ENCODE results near the gene HNRNPH2.

Gene HNRNPH2

DNA sequence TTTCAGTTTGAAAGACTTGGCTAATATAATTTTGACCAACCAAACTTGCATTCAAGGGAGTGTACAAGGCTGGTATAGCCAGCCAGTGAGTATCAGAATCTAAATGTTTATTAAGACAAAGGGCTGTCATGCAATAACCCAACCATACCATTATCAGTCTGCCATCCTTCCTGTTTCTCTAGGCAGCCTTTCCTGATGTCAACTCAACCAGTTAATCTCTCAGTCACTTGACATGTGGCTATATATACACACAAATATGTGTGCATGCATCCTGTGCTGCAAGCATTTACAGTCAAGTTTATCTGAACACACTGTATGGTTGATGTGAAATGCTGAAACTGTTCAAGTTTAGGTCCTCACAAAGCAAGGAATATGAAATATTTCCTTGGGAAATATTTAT, 39.2 kb upstream of the HNRNPH2 start:
- TF ChIP-seq, protein P1, sequence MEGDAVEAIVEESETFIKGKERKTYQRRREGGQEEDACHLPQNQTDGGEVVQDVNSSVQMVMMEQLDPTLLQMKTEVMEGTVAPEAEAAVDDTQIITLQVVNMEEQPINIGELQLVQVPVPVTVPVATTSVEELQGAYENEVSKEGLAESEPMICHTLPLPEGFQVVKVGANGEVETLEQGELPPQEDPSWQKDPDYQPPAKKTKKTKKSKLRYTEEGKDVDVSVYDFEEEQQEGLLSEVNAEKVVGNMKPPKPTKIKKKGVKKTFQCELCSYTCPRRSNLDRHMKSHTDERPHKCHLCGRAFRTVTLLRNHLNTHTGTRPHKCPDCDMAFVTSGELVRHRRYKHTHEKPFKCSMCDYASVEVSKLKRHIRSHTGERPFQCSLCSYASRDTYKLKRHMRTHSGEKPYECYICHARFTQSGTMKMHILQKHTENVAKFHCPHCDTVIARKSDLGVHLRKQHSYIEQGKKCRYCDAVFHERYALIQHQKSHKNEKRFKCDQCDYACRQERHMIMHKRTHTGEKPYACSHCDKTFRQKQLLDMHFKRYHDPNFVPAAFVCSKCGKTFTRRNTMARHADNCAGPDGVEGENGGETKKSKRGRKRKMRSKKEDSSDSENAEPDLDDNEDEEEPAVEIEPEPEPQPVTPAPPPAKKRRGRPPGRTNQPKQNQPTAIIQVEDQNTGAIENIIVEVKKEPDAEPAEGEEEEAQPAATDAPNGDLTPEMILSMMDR (IDR thresholded peaks at IDR 0.05; ENCODE audit: control insufficient read depth, extremely low read depth, insufficient read depth), result no peak
- H3K4me3 ChIP-seq (ENCODE audit: low read depth, low read length), result no peak overlapping the region
- DNase-seq (ENCODE audit: low read depth), result no peak

GRCh38 chrX:101369687-101370086, 38.3 kb upstream of the HNRNPH2 start:
- H3K4me3 ChIP-seq (ENCODE audit: low read depth, low read length), result no peak overlapping the region
- no peak for DNase-seq (ENCODE audit: low read depth)
- TF ChIP-seq, protein P1 (IDR thresholded peaks at IDR 0.05; ENCODE audit: control insufficient read depth, extremely low read depth, insufficient read depth), result no peak

- H3K4me3 ChIP-seq (ENCODE audit: low read depth, low read length), result no peak overlapping the region
- no peak for DNase-seq (ENCODE audit: low read depth)
- TF ChIP-seq, protein P1 (IDR thresholded peaks at IDR 0.05; ENCODE audit: control insufficient read depth, extremely low read depth, insufficient read depth), result no peak
Measured at GRCh38 chrX:101370888-101371504, 37.0 kb upstream of the HNRNPH2 start.

DNA sequence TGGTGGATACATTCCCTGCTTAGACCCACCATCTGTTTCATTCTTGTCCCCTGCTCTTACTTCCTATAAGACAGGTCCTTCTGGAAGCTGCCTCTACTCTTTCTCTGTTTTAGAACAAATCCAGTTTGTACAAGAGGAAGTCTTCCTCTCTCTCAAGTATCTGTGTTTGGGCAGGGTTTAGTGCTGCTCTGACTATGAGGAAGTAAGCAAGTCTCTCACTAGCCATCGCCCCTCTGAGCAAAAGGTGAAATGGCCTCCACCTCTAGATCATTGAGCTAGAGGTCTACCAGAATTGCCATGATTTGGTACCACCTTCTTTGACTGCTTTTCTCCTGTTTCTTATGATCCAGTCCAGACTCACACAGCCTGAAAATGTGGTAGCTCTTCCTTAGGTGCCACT, 30.5 kb upstream of the HNRNPH2 start:
- TF ChIP-seq, protein P1 (IDR thresholded peaks at IDR 0.05; ENCODE audit: control insufficient read depth, extremely low read depth, insufficient read depth), result no peak
- no peak overlapping the region for H3K4me3 ChIP-seq (ENCODE audit: low read depth, low read length)
- DNase-seq (ENCODE audit: low read depth), result no peak

DNA sequence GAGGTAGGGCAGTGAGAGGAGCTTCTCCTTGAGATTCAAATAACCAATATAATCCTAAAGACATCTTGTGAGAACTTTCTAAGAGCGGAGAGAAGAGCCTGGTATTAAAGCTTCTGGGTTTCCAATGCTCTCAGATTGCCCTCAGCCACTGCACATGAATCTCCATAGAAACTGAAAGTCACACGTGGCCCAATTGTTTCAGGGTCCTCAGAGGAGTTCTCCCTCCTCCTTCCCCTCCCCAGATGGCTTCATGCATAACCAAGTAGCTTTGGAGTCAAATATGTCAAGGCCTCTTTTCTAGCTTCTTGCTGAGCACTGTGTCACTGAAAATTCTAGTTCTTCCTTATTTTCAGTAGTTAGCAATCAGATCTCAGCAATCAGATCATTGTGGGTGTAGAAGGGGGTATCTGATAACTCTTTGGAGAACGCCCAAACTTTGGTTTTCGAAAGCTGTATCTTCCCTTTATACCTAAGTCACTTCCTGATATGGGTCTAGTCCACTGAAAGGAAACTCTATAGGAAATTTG, 24.3 kb upstream of the HNRNPH2 start:
- TF ChIP-seq, protein P1 (IDR thresholded peaks at IDR 0.05; ENCODE audit: control insufficient read depth, extremely low read depth, insufficient read depth), result no peak
- no peak overlapping the region for H3K4me3 ChIP-seq (ENCODE audit: low read depth, low read length)
- DNase-seq (ENCODE audit: low read depth), result no peak

- no peak overlapping the region for H3K4me3 ChIP-seq (ENCODE audit: low read depth, low read length)
- no peak for DNase-seq (ENCODE audit: low read depth)
- TF ChIP-seq, protein P1 (IDR thresholded peaks at IDR 0.05; ENCODE audit: control insufficient read depth, extremely low read depth, insufficient read depth), result no peak
Measured at GRCh38 chrX:101385026-101385684, 22.9 kb upstream of the HNRNPH2 start.
